Measurements from ENCODE around the gene SPATA31D4. TPM values are rescaled to one million over a fixed set of nuclear protein-coding genes. Genes with fewer than 3 reads are reported as not detected.
"Not testable (repeated sequence)": the region's sequence is repeated elsewhere in the genome, so short reads cannot be mapped to it uniquely, and the experiment has no call there.

SPATA31D4 gene
- total and polyA plus RNA-seq, 8 donors = not detected

GRCh38 chr9:81902196-81902595, 26.0 kb upstream of the SPATA31D4 start:
- ATAC-seq (no peak), DNase-seq (no peak)
- no peaks in the 10 kb centered on the region for H3K36me3 ChIP-seq
- H3K27me3 ChIP-seq = no peaks in the 10 kb centered on the region
- H3K4me1 ChIP-seq = no peaks in the 10 kb centered on the region
- no peaks in the 10 kb centered on the region for H3K9me3 ChIP-seq
- no peak overlapping the region for H3K27ac ChIP-seq
- no peak for TF ChIP-seq CTCF (IDR thresholded peaks at IDR 0.05)
- intact Hi-C loops (cut with DNase I) = no loop called here
- no peak overlapping the region for H3K4me3 ChIP-seq

- no peak for TF ChIP-seq CTCF (IDR thresholded peaks at IDR 0.05)
- Histone ChIP-seq H3K36me3 (no peaks in the 10 kb centered on the region), H3K4me3 (no peak overlapping the region), H3K4me1 (no peaks in the 10 kb centered on the region), H3K27me3 (no peaks in the 10 kb centered on the region), H3K9me3 (no peaks in the 10 kb centered on the region), H3K27ac (no peak overlapping the region)
- ATAC-seq (no peak), DNase-seq (no peak)
- intact Hi-C loops (cut with DNase I) = no loop called here
These were observed 25.6 kb upstream of the SPATA31D4 start for GRCh38 chr9:81902626-81903025.

- Histone ChIP-seq H3K9me3 (no peaks in the 10 kb centered on the region), H3K4me3 (no peak overlapping the region), H3K36me3 (no peaks in the 10 kb centered on the region), H3K27ac (no peak overlapping the region), H3K27me3 (no peaks in the 10 kb centered on the region), H3K4me1 (no peaks in the 10 kb centered on the region)
- intact Hi-C loops (cut with DNase I) = no loop called here
- ATAC-seq (no peak), DNase-seq (no peak)
- no peak for TF ChIP-seq CTCF (IDR thresholded peaks at IDR 0.05)
These were observed 21.6 kb upstream of the SPATA31D4 start for GRCh38 chr9:81906671-81907070.

- intact Hi-C loops (cut with DNase I) = no loop called here
- Histone ChIP-seq H3K4me1 (no peaks in the 10 kb centered on the region), H3K4me3 (no peak overlapping the region), H3K27me3 (no peaks in the 10 kb centered on the region), H3K9me3 (no peaks in the 10 kb centered on the region), H3K36me3 (no peaks in the 10 kb centered on the region), H3K27ac (no peak overlapping the region)
- no peak for DNase-seq
- ATAC-seq = no peak
- TF ChIP-seq CTCF (IDR thresholded peaks at IDR 0.05) = no peak
These were observed 16.1 kb upstream of the SPATA31D4 start for GRCh38 chr9:81912135-81912534.

GRCh38 chr9:81915801-81916505, 12.3 kb upstream of the SPATA31D4 start:
- intact Hi-C loops (cut with DNase I) = no loop called here
- no peak overlapping the region for H3K4me3 ChIP-seq
- no peak for TF ChIP-seq CTCF (IDR thresholded peaks at IDR 0.05)
- H3K4me1 ChIP-seq = no peaks in the 10 kb centered on the region
- ATAC-seq (no peak), DNase-seq (no peak)
- no peaks in the 10 kb centered on the region for H3K9me3 ChIP-seq
- no peaks in the 10 kb centered on the region for H3K27me3 ChIP-seq
- H3K36me3 ChIP-seq = no peaks in the 10 kb centered on the region
- no peak overlapping the region for H3K27ac ChIP-seq

- H3K9me3 ChIP-seq; H3K4me1 ChIP-seq; H3K27me3 ChIP-seq; intact Hi-C loops (cut with DNase I); H3K27ac ChIP-seq; H3K4me3 ChIP-seq; H3K36me3 ChIP-seq; ATAC-seq; DNase-seq: not testable (repeated sequence)
These were observed 9.7 kb upstream of the SPATA31D4 start for GRCh38 chr9:81918507-81918906.

- H3K9me3 ChIP-seq; H3K4me1 ChIP-seq; intact Hi-C loops (cut with DNase I); ATAC-seq; H3K27me3 ChIP-seq; H3K4me3 ChIP-seq; DNase-seq; H3K36me3 ChIP-seq; H3K27ac ChIP-seq: not testable (repeated sequence)
These were observed 1.9 kb downstream of the SPATA31D4 start for GRCh38 chr9:81930147-81930546.

GRCh38 chr9:81933547-81933946, 5.3 kb downstream of the SPATA31D4 start:
- H3K27ac ChIP-seq; H3K4me1 ChIP-seq; ATAC-seq; DNase-seq; intact Hi-C loops (cut with DNase I); H3K9me3 ChIP-seq; H3K4me3 ChIP-seq; H3K27me3 ChIP-seq; H3K36me3 ChIP-seq: not testable (repeated sequence)

GRCh38 chr9:81943393-81943792, 15.2 kb downstream of the SPATA31D4 start, which contains the start of gene SPATA31D3:
SPATA31D3 (plus strand) TSS chr9:81943500; CDS start chr9:81943586, 86 bp downstream.
- DNase-seq; H3K4me3 ChIP-seq; H3K4me1 ChIP-seq; H3K27me3 ChIP-seq; ATAC-seq; intact Hi-C loops (cut with DNase I); H3K36me3 ChIP-seq; H3K9me3 ChIP-seq; H3K27ac ChIP-seq: not testable (repeated sequence)
